IPS DF 4.7 (cell line): ENCODE results near the gene EPHB3.
"Not testable (repeated sequence)": the region's sequence is repeated elsewhere in the genome, so short reads cannot be mapped to it uniquely, and the experiment has no call there.

Experiments
- DNase-seq: peaks from one replicate; pipeline ENCODE4 v3.0.0-alpha.2; 2013; ENCODE audit warnings: low spot score; ENCODE audit errors: extremely low read depth

Gene EPHB3

DNA sequence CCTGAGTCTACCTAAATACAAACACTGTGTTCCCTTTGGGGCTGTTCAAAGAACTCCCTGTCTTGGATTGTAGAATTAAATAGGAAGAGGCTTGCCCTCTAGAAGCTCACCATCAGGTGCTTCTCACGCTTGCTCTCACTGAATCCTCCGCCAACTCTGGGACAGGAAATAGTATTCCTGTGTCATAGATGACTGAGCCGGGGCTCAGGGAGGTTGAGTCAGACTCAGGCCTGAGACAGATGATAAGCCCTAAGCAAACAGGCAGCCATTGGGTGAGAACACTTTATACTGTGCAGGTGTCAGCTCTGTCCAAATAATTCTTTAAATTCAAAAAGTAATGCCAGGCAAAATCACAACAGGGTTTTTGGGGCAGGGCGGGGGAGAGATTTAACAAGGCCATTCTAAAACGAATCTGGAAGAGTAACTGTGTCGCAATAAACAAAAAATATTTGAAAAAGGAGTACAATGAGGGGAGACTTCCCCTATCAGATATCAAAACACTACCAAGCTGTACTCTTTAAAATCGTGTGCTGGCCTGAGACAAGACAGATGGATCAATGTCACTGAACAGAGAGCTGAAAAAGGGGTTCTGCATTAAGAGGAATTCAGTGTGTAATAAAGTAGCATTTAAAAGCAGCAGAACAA lies 59.0 kb downstream of the EPHB3 start:
- DNase-seq = no peak

DNA sequence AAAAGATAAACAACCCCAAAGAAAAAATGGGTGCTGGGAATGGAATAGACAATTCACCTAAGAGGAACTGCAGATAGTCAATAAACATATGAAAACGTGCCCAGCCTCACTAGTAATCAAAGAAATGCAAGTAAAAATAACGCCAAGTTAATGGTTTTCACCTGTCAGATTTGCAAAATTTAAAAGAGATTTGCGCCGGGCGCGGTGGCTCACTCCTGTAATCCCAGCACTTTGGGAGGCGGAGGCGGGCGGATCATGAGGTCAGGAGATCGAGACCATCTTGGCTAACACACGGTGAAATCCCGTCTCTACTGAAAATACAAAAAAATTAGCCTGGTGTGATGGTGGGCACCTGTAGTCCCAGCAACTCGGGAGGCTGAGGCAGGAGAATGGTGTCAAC lies 60.6 kb downstream of the EPHB3 start:
- DNase-seq = not testable (repeated sequence)

DNA sequence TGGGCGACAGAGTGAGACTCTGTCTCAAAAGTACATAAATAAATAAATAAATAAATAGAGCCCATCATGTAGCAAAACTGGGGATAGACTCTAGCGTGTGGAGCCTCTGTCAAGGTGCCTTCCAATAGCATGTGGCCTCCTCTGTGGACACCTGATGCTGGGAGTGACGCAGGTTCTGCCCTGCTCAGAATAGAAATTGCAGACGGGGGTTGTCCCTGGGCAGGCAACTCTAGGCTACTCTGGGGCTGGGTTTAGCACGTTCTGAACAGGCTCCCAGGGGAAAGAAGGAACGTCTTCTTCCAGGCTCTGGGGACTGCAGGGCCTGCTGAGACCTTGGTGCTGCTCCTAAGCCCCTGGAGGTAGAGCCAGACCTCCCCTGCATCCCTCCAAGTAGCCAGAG lies 65.3 kb downstream of the EPHB3 start:
- no peak for DNase-seq

DNA sequence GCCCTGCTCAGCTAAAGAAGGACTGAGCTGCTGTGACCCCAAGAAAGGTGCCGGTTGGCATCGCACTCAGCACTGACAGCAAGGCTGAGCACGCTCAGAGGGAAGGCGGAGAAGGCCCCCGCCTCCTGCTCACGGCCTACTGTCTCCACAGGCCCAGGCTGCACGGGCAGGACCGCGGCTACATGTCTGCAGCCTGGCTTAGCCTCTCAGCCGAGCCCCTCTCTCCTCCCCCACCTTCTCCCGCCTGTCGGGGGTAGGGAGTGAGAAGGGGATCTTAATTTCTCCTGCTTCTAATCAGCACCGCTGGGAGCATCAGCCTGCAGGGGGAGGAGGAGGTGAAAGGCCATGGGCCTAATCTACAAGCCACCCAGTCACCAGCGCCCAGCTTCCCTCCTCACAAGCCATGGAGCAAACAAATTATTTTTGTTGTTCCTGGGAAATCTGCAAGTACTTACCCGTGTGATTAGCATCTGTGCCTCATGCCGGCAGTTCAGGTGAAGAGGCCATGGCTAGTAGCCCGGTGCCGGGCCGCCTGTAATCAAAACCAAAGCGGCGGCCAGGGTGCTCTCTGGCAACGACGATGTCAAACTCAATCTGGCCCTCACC lies 68.1 kb downstream of the EPHB3 start:
- no peak for DNase-seq

DNA sequence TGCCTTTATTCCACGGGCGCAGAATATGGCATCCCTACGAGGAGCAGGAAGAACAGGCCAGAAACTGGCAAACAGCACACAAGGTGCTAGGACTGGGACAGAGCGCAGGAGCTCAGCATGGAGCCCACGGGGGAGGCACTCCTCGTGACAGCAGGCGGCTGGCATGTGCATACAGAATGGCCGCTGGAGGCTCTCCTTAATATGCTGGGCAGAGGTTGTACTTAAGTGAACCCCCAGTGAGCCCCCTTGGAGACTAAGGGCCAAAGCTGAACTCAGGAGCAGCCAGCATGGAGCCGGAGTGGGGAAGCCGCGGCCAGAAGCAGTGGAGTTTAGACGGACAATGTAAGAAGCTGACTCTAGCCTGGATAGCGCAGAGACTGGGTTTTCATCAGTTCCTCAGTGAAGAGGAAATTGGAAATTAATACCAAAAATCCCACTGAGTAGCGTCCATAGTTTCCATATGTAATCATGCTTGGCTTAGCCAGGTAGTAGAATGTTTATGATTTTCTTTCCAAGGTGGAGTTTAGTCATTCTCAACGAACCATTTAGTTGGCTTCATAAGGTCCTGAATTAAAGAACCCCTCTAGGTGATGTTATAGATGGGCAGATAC lies 69.4 kb downstream of the EPHB3 start:
- DNase-seq = no peak

DNA sequence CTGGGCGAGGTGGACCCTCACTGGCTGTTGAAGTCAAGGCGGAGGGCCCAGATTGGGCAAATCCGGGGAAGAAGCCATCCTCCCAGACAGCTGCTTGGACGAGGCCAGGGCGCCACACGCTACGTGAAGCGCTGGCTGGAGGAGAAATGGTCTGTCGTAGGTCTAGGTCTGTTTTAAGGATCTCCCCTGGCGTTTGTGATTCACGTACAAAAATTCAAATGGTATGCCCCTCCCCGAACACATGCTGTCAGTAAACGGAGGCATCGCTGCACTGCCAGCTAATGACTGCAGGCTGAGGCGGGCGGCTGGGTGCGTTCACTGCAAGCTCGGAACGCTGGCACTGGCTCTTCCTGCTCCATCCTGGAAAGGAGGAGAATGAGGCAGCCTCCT lies 69.9 kb downstream of the EPHB3 start:
- no peak for DNase-seq
